ENCODE data around the gene EMC6.

Gene EMC6

DNA sequence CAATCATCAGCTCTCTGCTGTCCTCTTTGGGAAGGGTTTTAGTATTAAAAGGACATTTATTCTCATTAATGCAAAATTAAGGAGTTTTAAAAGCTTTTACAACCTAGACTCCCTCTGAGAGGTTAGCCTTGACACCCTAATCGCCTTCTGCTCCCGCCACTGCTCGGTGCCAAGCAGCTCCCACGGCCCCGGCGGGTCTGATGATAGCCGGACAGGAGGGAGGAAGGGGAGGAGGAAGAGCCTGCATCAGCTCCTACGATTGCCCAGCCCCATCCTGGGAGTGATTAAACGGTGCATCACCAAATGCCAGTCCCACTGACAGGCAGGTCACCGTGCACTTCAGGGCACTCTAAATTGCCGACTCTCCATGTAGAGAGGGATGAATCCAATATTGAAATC lies 40.8 kb upstream of the EMC6 start:
- H3K36me3 ChIP-seq (ENCODE audit: control insufficient read depth, insufficient read depth, low read length) = no peaks in the 10 kb centered on the region
- peaks cover 4% of the 10 kb centered on the region for H3K4me1 ChIP-seq
- peak overlapping the region; percentile 27 for H3K27ac ChIP-seq
- H3K4me2 ChIP-seq (ENCODE audit: low read length) = no peak overlapping the region
- H2AFZ ChIP-seq = no peak overlapping the region
- TF ChIP-seq, protein P1, sequence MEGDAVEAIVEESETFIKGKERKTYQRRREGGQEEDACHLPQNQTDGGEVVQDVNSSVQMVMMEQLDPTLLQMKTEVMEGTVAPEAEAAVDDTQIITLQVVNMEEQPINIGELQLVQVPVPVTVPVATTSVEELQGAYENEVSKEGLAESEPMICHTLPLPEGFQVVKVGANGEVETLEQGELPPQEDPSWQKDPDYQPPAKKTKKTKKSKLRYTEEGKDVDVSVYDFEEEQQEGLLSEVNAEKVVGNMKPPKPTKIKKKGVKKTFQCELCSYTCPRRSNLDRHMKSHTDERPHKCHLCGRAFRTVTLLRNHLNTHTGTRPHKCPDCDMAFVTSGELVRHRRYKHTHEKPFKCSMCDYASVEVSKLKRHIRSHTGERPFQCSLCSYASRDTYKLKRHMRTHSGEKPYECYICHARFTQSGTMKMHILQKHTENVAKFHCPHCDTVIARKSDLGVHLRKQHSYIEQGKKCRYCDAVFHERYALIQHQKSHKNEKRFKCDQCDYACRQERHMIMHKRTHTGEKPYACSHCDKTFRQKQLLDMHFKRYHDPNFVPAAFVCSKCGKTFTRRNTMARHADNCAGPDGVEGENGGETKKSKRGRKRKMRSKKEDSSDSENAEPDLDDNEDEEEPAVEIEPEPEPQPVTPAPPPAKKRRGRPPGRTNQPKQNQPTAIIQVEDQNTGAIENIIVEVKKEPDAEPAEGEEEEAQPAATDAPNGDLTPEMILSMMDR (IDR thresholded peaks at IDR 0.05) = no peak
- H3K9ac ChIP-seq = no peak overlapping the region
- no peak overlapping the region for H3K4me3 ChIP-seq (ENCODE audit: low read depth, low read length)
- no peaks in the 10 kb centered on the region for H3K79me2 ChIP-seq
- H3K27me3 ChIP-seq (ENCODE audit: control insufficient read depth, insufficient read depth, low read length) = no peaks in the 10 kb centered on the region
- no peaks in the 10 kb centered on the region for H3K9me3 ChIP-seq (ENCODE audit: control insufficient read depth, low read length)

DNA sequence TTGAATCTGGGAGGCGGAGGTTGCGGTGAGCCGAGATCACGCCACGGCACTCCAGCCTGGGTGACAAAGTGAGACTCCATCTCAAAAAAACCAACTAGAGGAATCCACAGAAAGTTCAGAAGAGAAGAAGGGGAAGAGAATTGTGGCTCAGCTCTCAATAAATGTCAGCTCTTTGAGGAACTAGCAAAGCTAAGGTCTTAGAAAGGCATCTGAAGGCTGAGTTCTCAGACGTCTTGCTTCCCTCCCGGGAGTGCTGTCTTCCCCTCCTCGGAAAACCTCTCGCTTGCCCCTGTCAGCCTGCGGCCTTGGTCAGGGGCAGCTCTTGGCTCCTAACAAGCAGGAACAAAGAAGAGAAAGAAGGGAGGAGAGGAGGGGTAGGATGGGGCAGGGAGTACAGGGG lies 37.8 kb upstream of the EMC6 start:
- no peak overlapping the region for H3K9ac ChIP-seq
- peaks cover 9% of the 10 kb centered on the region for H3K79me2 ChIP-seq
- H3K4me2 ChIP-seq (ENCODE audit: low read length) = no peak overlapping the region
- no peaks in the 10 kb centered on the region for H3K9me3 ChIP-seq (ENCODE audit: control insufficient read depth, low read length)
- no peaks in the 10 kb centered on the region for H3K27me3 ChIP-seq (ENCODE audit: control insufficient read depth, insufficient read depth, low read length)
- peaks cover 4% of the 10 kb centered on the region for H3K4me1 ChIP-seq
- no peak overlapping the region for H2AFZ ChIP-seq
- no peak overlapping the region for H3K27ac ChIP-seq
- no peak overlapping the region for H3K4me3 ChIP-seq (ENCODE audit: low read depth, low read length)
- no peaks in the 10 kb centered on the region for H3K36me3 ChIP-seq (ENCODE audit: control insufficient read depth, insufficient read depth, low read length)
- TF ChIP-seq, protein P1 (IDR thresholded peaks at IDR 0.05) = no peak

DNA sequence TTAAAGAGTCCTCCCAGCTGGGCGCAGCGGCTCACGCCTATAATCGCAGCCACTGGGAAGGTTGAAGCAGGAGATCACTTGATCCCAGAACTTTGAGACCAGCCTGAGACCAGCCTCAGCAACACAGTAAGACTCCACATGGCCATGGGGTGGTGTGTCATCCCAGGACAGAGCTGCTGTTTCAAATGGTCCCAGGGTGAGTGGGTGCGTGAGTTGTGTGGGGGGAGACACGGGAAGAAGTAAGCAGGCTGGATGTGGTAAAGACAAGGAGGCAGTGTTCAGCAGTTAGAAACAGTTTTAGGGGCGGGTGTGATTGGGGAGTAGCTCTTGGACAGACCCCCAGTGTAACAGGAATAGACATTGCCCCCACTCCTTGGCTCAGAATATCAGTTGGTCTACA lies 36.3 kb upstream of the EMC6 start:
- Histone ChIP-seq H3K4me3 (ENCODE audit: low read depth, low read length) (no peak overlapping the region), H3K9me3 (ENCODE audit: control insufficient read depth, low read length) (no peaks in the 10 kb centered on the region), H3K4me2 (ENCODE audit: low read length) (no peak overlapping the region), H3K36me3 (ENCODE audit: control insufficient read depth, insufficient read depth, low read length) (no peaks in the 10 kb centered on the region), H3K9ac (no peak overlapping the region), H3K27me3 (ENCODE audit: control insufficient read depth, insufficient read depth, low read length) (no peaks in the 10 kb centered on the region), H2AFZ (no peak overlapping the region), H3K79me2 (peaks cover 13% of the 10 kb centered on the region), H3K27ac (no peak overlapping the region), H3K4me1 (peaks cover 4% of the 10 kb centered on the region)
- TF ChIP-seq, protein P1 (IDR thresholded peaks at IDR 0.05) = no peak

DNA sequence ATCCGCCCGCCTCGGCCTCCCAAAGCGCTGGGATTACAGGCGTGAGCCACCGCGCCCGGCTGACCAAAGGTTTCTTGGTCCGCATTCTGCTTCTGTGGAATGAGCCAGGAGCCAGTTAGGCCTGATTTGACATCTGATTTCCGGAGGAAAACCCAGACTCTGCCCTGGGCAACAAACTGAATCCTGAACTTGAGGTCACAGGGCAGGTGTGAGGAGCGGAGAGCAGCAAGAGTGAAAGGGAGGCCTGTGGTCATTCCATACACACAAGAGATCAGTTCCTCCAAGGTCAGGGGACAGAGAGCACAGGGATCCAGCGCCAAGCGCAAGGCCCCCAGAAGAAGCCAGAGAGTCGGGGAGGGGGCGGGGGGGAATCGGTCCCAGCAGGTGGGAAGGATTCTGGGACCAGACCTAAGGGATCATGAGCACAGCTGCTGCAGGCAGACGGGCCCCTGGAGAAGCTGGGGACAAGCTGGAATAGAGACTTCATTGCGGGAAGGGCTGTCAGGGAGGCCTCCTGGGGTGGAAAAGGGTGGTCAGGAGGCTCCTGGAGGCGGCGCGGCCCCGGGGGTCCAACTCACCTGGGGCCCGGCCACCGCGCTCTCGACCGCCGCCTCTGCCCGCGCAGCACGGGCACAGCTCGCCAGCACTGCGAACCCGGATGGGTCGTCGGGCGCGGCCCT lies 33.0 kb upstream of the EMC6 start:
- peak overlapping the region; percentile 88 for H3K27ac ChIP-seq

More for the DNA sequence above, 33.0 kb upstream of the EMC6 start:
- Histone ChIP-seq H3K9me3 (ENCODE audit: control insufficient read depth, low read length) (no peaks in the 10 kb centered on the region), H3K4me3 (ENCODE audit: low read depth, low read length) (peak overlapping the region; percentile 90), H3K79me2 (peaks cover 16% of the 10 kb centered on the region), H3K4me2 (ENCODE audit: low read length) (peak overlapping the region; percentile 93), H2AFZ (peak overlapping the region; percentile 83), H3K9ac (peak overlapping the region; percentile 50), H3K27me3 (ENCODE audit: control insufficient read depth, insufficient read depth, low read length) (no peaks in the 10 kb centered on the region), H3K36me3 (ENCODE audit: control insufficient read depth, insufficient read depth, low read length) (no peaks in the 10 kb centered on the region), H3K4me1 (peaks cover 5% of the 10 kb centered on the region)
- TF ChIP-seq, protein P1 (IDR thresholded peaks at IDR 0.05) = no peak

Measured in parathyroid adenoma (tissue), 2 donors.